ENCODE data around the gene ACACB.

DNA sequence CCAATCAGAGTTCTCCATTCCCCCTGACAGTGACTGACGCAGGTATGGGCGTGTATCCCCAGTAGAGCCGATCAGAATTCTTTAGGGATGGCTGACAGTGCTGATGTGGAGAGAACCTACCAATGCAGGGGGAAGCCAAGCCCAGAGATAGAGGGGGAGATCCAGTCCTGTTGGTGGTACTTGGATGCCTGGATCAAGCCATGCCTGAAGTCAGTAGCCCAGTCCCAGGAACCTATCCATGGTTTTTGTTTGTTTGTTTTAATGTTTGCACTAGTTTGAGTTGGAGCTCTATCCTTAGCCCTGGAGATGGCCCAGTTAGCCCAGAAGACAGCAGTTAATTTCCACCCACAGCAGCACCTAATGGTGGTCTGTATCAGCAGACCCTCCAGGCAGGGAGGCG is 152.5 kb downstream of the ACACB start:
- TF ChIP-seq CTCF (IDR thresholded peaks at IDR 0.05) (no peak), POLR2A (IDR thresholded peaks at IDR 0.05) (no peak), POLR2AphosphoS5 (IDR thresholded peaks at IDR 0.05; ENCODE audit: insufficient read depth in 1 of 2, low read depth in 1 of 2) (no peak)

Data from vagina (tissue), 2 donors.